Measurements from ENCODE around the gene USP17L17.
"Not testable (repeated sequence)": the region's sequence is repeated elsewhere in the genome, so short reads cannot be mapped to it uniquely, and the experiment has no call there.

DNA sequence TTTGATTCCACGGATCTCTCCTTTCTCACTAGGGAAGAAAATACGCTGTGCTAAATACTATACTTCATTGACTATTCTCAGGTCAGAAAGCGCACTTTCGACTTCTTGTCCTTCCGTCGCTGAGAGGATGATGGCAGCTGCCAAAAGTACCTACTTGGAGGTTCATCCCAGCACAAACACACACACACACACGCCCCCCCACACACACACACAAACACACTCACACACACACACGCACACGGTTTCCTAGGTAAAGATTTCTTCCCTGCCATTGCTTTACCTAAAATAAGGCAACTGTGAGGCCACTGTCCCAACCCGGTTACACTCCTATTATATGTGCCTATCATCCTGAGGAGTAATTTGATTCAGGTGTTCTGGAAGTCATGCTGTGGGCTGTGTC lies 28.0 kb downstream of the USP17L17 start:
- TF ChIP-seq, protein P1, sequence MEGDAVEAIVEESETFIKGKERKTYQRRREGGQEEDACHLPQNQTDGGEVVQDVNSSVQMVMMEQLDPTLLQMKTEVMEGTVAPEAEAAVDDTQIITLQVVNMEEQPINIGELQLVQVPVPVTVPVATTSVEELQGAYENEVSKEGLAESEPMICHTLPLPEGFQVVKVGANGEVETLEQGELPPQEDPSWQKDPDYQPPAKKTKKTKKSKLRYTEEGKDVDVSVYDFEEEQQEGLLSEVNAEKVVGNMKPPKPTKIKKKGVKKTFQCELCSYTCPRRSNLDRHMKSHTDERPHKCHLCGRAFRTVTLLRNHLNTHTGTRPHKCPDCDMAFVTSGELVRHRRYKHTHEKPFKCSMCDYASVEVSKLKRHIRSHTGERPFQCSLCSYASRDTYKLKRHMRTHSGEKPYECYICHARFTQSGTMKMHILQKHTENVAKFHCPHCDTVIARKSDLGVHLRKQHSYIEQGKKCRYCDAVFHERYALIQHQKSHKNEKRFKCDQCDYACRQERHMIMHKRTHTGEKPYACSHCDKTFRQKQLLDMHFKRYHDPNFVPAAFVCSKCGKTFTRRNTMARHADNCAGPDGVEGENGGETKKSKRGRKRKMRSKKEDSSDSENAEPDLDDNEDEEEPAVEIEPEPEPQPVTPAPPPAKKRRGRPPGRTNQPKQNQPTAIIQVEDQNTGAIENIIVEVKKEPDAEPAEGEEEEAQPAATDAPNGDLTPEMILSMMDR (IDR thresholded peaks at IDR 0.05; ENCODE audit: low read length), result not testable (repeated sequence)
- TF ChIP-seq EZH2 (IDR thresholded peaks at IDR 0.05; ENCODE audit: borderline replicate concordance, low read length), result not testable (repeated sequence)

Data from OCI-LY1 (cell line).